Right lobe of liver (tissue), 4 donors: ENCODE measurements around the gene ZNF282.

Experiments
- CTCF ChIP-seq, 4 donors: fragments of 200-600 bp in 3 of 4; fragments of 450-650 bp in 1 of 4; IDR thresholded peaks; one replicate each; pipeline versions ENCODE4 v1.5.1 to v1.8.0; 2016 to 2022; ENCODE audit warnings: antibody characterized with exemption in 4 of 4, mild to moderate bottlenecking in 2 of 4
- POLR2A ChIP-seq: fragments of 450-650 bp; IDR thresholded peaks from one replicate; pipeline ENCODE4 v1.6.1; 2017; ENCODE audit warnings: antibody characterized with exemption, mild to moderate bottlenecking
- donor health status: DM: no; HTN: no; CAD: no.
- donor health status: DM: no; HTN: no; CAD: no.
- donor health status: DM: no; HTN: yes; CAD: no.

GRCh38 chr7:149191851-149192250 lies 3.5 kb upstream of the ZNF282 start:
- no peak for TF ChIP-seq POLR2A
- no peak for TF ChIP-seq CTCF (IDR thresholded peaks at IDR 0.05)
